Esophagus (tissue), 2 donors: ENCODE results near the gene MARCHF4. TPM values are rescaled to one million over a fixed set of nuclear protein-coding genes. Genes with fewer than 3 reads are reported as not detected.

ENCODE experiments used
- H3K27ac ChIP-seq, 2 donors: one replicate each; pipeline ENCODE4 v1.5.1; 2013; ENCODE audit warnings: low read depth in 2 of 2, mild to moderate bottlenecking in 2 of 2, inconsistent platforms in 1 of 2, low read length in 1 of 2, moderate library complexity in 1 of 2
- H3K27me3 ChIP-seq, 2 donors: one replicate each; pipeline ENCODE4 v1.6.1; 2013; ENCODE audit warnings: low read length in 2 of 2, control low read depth in 1 of 2, mild to moderate bottlenecking in 1 of 2; ENCODE audit not compliant: insufficient read depth in 2 of 2, control insufficient read depth in 1 of 2
- H3K36me3 ChIP-seq, 2 donors: one replicate each; pipeline ENCODE4 v1.6.1; 2013; ENCODE audit warnings: low read length in 1 of 2; ENCODE audit not compliant: control insufficient read depth in 2 of 2, insufficient read depth in 2 of 2
- H3K4me1 ChIP-seq, 2 donors: one replicate each; pipeline ENCODE4 v1.6.1; 2013; ENCODE audit warnings: low read length in 1 of 2; ENCODE audit not compliant: control insufficient read depth in 2 of 2, insufficient read depth in 2 of 2
- H3K4me3 ChIP-seq, 2 donors: one replicate each; pipeline ENCODE4 v1.5.1; 2013; ENCODE audit warnings: low read length in 2 of 2, mild to moderate bottlenecking in 2 of 2, low read depth in 1 of 2, moderate library complexity in 1 of 2
- H3K9me3 ChIP-seq, 2 donors: one replicate each; pipeline ENCODE4 v1.6.1; 2013; ENCODE audit warnings: mild to moderate bottlenecking in 2 of 2, low read depth in 1 of 2, low read length in 1 of 2, moderate library complexity in 1 of 2; ENCODE audit not compliant: control insufficient read depth in 2 of 2, insufficient read depth in 1 of 2
- WGBS, 2 donors: extraction: QIAGEN DNeasy Blood & Tissue Kit; methylation state at CpG; one replicate each; pipeline ENCODE4 v1.1.7; 2013; 5-methylcytosine and 5-hydroxymethylcytosine counted together
- polyA plus RNA-seq, 2 donors: library from polyadenylated mRNA; stranded (reverse); fragments of 200-250 nt; gene quantifications; one replicate each; pipeline ENCODE4 v1.2.3, GENCODE V29; 2013
- donor health status: healthy with polysubstance abuse.
- donor health status: Bipolar disorder and iron deficiency.

Gene MARCHF4
- polyA plus RNA-seq, 2 donors: not detected

DNA sequence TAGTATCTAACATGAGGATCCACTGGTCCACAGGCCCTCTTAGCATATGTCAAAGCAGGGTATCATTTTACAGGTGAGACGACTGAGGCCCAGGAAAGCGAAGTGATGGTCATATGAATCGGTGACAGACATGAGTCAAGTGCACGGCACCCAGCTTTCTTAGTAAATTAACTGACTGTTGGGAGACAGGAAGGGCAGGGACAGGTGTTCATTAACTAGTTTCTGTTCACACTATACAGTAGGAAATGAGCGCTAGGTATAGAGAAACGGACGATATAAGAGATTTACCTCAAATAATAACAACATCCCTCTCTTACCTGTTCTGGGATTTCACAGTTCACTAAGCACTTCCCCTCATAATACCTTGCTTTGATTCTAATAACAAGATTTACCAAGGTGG, 38.3 kb upstream of the MARCHF4 start:
- 85 to 89% methylated on average over 7 of the region's 7 CpGs for whole genome bisulfite sequencing, 2 donors

DNA sequence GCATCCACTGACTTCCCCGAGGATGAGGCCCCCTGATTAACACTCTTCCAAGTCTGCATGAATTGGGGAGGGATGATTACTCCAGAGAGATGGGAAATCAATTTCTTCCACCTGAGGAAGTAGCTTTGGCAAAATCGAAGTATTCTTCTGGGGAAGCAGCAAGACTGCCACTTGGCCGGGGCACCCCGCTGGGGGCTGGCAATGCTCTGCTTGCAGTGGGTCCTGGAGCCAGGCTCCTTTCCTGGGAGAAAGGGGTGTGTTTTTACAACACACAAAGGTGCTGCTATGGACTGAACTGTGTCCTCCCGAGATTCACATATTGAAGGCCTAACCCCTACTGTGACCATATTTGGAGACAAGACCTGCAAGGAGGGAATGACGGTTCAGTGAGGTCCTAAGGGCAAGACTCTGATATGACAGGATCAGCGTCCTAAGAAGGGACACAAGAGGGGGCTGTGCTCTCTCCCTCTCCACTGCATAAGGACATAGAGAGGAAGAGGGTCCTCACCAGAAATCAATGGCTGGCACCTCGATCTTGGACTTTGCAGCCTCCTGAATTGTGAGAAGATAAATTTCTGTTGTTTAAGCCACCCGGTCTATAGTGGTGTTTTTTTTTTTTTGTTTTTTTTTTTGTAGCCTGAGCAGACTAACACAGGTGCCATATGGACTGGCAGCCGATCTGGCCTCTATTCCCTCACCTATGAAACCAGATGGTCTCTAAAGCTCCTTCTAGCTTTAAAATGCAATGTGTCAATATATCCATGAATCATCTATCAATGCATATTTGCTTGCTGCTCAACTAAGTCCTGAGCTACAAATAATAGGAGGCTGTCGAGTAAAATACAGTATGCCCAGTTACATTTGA, 36.4 kb upstream of the MARCHF4 start:
- H3K9me3 ChIP-seq: no peaks in the 10 kb centered on the region
- H3K27ac ChIP-seq: no peak overlapping the region
- no peaks in the 10 kb centered on the region for H3K27me3 ChIP-seq
- H3K4me1 ChIP-seq: no peaks in the 10 kb centered on the region
- WGBS, 2 donors: 68 to 75% methylated on average over 11 of the region's 11 CpGs
- H3K36me3 ChIP-seq: no peaks in the 10 kb centered on the region
- H3K4me3 ChIP-seq: no peak overlapping the region

More for the DNA sequence above, 38.3 kb upstream of the MARCHF4 start:
- Histone ChIP-seq H3K9me3 (no peaks in the 10 kb centered on the region), H3K36me3 (peaks cover 0 to 6% of the 10 kb centered on the region in 2 donors), H3K27ac (no peak overlapping the region), H3K27me3 (no peaks in the 10 kb centered on the region), H3K4me1 (no peaks in the 10 kb centered on the region), H3K4me3 (no peak overlapping the region)

DNA sequence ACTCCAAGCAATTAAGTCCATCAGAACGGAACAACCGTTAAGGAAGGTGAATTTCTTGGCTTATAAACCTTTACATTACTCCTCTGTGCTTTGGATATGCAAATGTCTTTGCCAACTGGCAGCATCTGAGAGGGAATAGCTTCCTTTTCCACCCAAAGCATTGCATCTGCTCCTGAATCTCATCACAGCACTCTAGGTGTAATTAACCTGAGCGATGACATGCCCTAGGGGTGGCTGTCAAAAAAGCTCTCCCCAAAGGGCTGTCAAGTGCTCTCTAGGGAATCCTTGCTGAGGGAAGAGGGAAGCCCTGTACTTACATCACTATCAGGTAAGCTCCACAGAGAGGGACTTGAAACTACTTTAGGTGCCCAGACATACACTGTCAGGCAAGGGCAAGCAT, 34.5 kb upstream of the MARCHF4 start:
- Histone ChIP-seq H3K9me3 (no peaks in the 10 kb centered on the region), H3K27me3 (no peaks in the 10 kb centered on the region), H3K27ac (no peak overlapping the region), H3K36me3 (no peaks in the 10 kb centered on the region), H3K4me3 (no peak overlapping the region), H3K4me1 (no peaks in the 10 kb centered on the region)
- WGBS, 2 donors: 60 to 63% methylated on average over 3 of the region's 3 CpGs

DNA sequence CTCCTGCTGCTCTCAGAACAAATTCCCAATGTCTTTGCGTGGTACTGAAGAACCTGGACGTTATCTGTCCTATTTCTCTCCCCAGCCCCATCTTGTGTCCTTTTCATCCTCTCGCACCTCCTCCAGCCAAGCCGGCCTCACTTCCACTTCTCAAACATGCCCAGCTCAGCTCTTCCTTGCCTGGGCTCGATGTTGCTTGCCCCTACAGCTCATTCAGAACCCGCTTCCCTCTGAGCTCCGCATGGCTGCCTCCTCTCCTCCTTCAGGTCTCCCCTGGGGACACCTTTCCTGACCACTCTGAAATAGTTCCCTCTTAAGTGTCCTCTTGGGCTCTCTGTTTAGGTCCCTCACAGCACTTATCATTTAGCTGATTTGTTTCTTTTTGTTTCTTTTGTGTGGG, 33.3 kb upstream of the MARCHF4 start:
- no peaks in the 10 kb centered on the region for H3K36me3 ChIP-seq
- no peaks in the 10 kb centered on the region for H3K4me1 ChIP-seq
- no peaks in the 10 kb centered on the region for H3K27me3 ChIP-seq
- 64 to 65% methylated on average over 7 of the region's 7 CpGs for WGBS, 2 donors
- no peak overlapping the region for H3K27ac ChIP-seq
- no peaks in the 10 kb centered on the region for H3K9me3 ChIP-seq
- H3K4me3 ChIP-seq: no peak overlapping the region

DNA sequence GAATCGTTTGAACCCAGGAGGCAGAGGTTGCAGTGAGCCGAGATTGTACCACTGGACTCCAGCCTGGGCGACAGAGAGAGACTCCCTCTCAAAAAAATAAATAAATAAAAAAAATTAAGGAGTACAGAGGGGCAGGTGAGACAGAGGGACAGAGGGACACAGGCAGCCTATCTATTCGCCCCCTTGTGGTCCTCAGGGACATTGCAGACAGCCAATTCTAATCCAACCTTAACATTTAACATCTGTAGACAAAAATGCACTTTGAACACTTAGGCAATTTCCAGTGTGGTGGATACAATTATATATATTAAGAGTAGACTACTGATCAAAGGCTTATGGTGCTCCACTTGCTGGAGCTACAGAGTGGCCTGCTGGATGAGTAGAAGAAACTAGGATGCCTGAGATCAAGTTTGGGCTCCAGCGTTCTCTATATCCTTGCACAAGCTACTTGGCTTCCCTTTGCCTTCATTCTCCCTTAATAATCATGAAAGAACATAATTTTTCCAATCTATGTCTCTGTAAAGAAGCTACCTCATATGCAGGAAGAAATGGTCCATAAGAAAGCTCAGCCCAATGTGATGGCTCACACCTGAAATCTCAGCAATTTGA, 31.8 kb upstream of the MARCHF4 start:
- no peak overlapping the region for H3K27ac ChIP-seq
- peaks cover 0 to 3% of the 10 kb centered on the region in 2 donors for H3K27me3 ChIP-seq
- H3K36me3 ChIP-seq: no peaks in the 10 kb centered on the region
- no peak overlapping the region for H3K4me3 ChIP-seq
- no peaks in the 10 kb centered on the region for H3K4me1 ChIP-seq
- no peaks in the 10 kb centered on the region for H3K9me3 ChIP-seq
- WGBS, 2 donors: 50 to 67% methylated on average over 5 of the region's 5 CpGs

DNA sequence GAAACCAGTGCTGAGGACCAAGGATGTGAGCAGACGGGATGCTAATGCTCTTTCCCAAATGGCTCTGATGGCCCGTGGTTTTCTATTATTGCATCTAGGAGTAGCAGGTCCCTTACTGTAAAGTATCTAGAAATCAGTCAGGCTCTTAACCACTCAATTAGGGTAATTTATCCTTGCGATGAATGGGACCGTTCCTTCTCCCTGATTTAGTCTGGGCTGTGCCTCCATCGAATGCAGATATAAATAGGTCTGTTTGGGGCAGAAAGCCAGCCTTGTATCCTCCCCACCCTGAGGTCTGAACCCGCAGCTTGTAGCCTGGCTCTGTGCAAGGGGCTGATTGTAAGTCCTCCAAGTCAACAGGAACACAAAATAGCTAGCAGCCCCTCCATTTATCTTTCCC, 30.5 kb upstream of the MARCHF4 start:
- no peak overlapping the region for H3K4me3 ChIP-seq
- peaks cover 0 to 3% of the 10 kb centered on the region in 2 donors for H3K27me3 ChIP-seq
- no peaks in the 10 kb centered on the region for H3K36me3 ChIP-seq
- WGBS, 2 donors: 81 to 82% methylated on average over 6 of the region's 6 CpGs
- H3K27ac ChIP-seq: no peak overlapping the region
- no peaks in the 10 kb centered on the region for H3K9me3 ChIP-seq
- H3K4me1 ChIP-seq: no peaks in the 10 kb centered on the region

DNA sequence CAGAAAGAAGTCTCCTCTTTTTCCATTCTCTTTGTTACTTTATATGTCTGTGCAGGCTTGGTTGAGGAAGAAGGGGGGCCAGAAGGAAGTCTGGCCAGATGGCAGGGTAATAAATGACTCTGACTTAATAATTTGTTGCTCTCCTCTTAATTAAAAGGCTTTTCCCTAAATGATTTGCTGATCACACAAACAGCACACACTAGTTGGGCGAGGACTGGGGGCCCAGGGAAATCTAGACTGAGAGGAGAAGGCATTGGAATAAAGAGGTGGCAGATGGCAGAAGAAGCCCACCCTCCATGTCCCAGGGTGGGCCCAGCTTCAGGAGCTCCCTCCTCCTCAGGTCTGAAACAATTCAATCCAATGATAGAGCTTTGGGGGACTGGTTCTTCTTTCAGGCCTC, 27.3 kb upstream of the MARCHF4 start:
- no peak overlapping the region for H3K4me3 ChIP-seq
- H3K27ac ChIP-seq: no peak overlapping the region
- no peaks in the 10 kb centered on the region for H3K4me1 ChIP-seq
- no peaks in the 10 kb centered on the region for H3K9me3 ChIP-seq
- H3K27me3 ChIP-seq: peaks cover 0 to 3% of the 10 kb centered on the region in 2 donors
- 59 to 67% methylated on average over 1 of the region's 1 CpG for WGBS, 2 donors
- H3K36me3 ChIP-seq: no peaks in the 10 kb centered on the region

DNA sequence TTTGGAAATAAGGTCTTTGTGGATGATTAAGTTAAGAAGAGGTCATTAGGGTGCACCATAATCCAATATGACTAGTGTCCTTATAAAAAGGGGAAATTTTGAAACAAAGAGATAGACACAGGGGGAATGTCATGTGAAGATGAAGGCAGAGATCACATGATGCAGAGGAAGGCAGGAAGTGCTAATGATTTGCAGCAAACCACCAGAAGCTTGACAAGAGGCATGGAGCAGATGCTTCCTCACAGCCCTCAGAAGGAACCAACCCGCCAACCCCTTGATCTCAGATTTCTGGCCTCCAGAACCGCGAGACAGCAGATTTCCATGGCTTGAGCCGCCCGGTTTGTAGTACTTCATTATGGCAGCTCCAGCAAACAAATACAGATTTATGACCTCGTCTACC, 22.6 kb upstream of the MARCHF4 start:
- Histone ChIP-seq H3K27ac (no peak overlapping the region), H3K4me3 (no peak overlapping the region), H3K9me3 (no peaks in the 10 kb centered on the region), H3K27me3 (peaks cover 0 to under 1% of the 10 kb centered on the region in 2 donors), H3K36me3 (no peaks in the 10 kb centered on the region), H3K4me1 (no peaks in the 10 kb centered on the region)
- WGBS, 2 donors: 78 to 80% methylated on average over 6 of the region's 6 CpGs

DNA sequence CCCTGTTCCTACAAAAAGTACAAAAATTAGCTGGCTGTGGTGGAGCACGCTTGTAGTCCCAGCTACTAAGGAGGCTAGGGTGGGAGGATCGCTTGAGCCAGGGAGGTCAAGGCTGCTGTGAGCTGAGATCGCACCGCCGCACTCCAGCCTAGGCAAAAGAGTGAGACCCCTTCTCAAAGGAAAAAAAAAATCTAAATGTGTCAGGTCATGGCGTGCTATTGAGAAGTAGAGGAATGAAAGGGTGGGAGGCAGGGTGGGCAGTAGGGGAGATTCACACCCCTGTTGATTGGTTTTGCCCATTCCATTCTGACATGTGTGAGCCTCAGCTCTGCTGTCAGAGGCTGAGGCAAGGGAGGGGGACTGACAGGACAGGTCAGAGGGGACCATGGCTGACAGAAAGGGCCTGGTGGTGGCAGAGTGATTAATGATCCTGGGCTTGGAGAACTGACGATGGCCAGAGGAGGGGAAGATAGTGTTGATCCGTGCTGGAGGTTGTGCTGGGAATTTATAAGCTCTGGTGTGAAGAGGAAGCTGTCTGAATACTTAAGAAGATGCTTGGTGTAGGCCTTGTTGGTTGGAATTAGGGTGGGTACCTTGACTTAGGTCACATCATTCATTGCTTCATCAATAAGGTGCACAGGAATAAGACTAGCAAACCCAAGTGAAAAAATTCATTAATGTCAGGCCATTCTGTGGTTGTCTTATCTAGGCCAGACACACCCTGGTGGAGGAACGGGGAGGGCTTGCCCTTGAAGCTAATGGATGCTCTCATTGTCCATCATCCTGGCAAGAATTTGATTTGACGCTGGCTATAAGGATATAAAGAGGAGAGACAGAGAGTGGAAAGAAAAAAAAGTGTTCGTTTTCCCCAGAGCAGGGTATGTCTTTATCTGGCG, 20.9 kb upstream of the MARCHF4 start:
- 79% methylated on average over 12 of the region's 12 CpGs for WGBS, 2 donors
- Histone ChIP-seq H3K4me3 (no peak overlapping the region), H3K27me3 (no peaks in the 10 kb centered on the region), H3K9me3 (no peaks in the 10 kb centered on the region), H3K36me3 (no peaks in the 10 kb centered on the region), H3K4me1 (no peaks in the 10 kb centered on the region), H3K27ac (no peak overlapping the region)
